ENCODE results near the gene GDAP2. TPM values are rescaled to one million over a fixed set of nuclear protein-coding genes. Genes with fewer than 3 reads are reported as not detected.
A peak's percentile ranks its signal among the peaks of the same experiment; 100 is the strongest.

GDAP2 gene
- total and polyA plus RNA-seq, 2 of the 4 experiments (the other 2 are of a cell fraction): 5.4 to 27.1 TPM

DNA sequence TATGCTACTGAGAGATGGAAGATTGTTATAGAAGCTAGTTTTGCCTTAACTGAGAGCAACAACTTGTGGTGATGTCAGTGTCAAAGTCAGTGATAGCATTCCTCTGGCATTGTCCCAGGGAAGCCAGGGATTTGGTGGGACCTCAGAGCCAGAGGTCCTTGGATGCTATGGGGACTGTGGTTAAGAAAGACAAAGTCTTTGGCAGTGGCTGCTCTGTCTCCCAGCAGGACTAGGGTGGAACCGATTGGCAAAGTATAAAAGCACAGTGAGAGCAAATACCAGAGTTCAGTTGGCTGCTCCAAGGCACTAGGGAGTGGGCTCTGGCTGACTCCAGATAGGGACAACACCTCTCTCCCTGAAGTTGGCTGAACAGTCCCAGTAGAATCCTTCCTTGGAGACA lies 104.8 kb downstream of the GDAP2 start:
- in situ Hi-C loops (cut with MboI; ENCODE audit: low sequenced_read_pairs): no loop called here
- ATAC-seq (ENCODE audit: low read depth): no peak
- no CpG with 5 or more reads among the region's 1 CpG for WGBS, 2 experiments (ENCODE audit: extremely low coverage in 2 of 2, insufficient read length in 1 of 2)

More for the DNA sequence above, 104.8 kb downstream of the GDAP2 start:
- ChIA-PET CTCF (no interaction called here), POLR2A (ENCODE audit: unreplicated experiment) (no interaction called here)
- H3K4me3 ChIP-seq (ENCODE audit: insufficient read depth, low read depth, low read length): no peak overlapping the region
- peak overlapping the region; percentile 93 for H3K27ac ChIP-seq (ENCODE audit: insufficient read depth, low read length)
- H3K14ac ChIP-seq (replicated peaks; ENCODE audit: low read depth, low read length): peak overlapping the region; percentile 99
- peak overlapping the region; percentile 99 for H4K91ac ChIP-seq (ENCODE audit: insufficient read depth, low read depth, low read length)
- H3K9me3 ChIP-seq (ENCODE audit: control insufficient read depth, insufficient read depth, low read length): no peaks in the 10 kb centered on the region
- H2AK5ac ChIP-seq (ENCODE audit: low read depth, low read length): peak overlapping the region; percentile 99
- H3K9me1 ChIP-seq (ENCODE audit: insufficient read depth, low read length): peaks cover 34% of the 10 kb centered on the region
- peak overlapping the region; percentile 100 for H2BK20ac ChIP-seq (ENCODE audit: low read depth, low read length)
- H3K4me1 ChIP-seq (ENCODE audit: control insufficient read depth, insufficient read depth, low read length): peaks cover 48% of the 10 kb centered on the region
- no peaks in the 10 kb centered on the region for H4K20me1 ChIP-seq (ENCODE audit: insufficient read depth, low read length)
- TF ChIP-seq ELK1 (IDR thresholded peaks at IDR 0.05; ENCODE audit: borderline replicate concordance, low read depth, low read length): no peak
- no peak for TF ChIP-seq MAZ (IDR thresholded peaks at IDR 0.05; ENCODE audit: borderline replicate concordance, low read depth, low read length)
- TF ChIP-seq FOS (IDR thresholded peaks at IDR 0.05; ENCODE audit: low read depth, low read length): no peak
- TF ChIP-seq CEBPB (IDR thresholded peaks at IDR 0.05; ENCODE audit: low read depth, low read length): no peak
- TF ChIP-seq SMC3 (IDR thresholded peaks at IDR 0.05; ENCODE audit: low read depth, low read length): no peak
- TF ChIP-seq, protein P1, sequence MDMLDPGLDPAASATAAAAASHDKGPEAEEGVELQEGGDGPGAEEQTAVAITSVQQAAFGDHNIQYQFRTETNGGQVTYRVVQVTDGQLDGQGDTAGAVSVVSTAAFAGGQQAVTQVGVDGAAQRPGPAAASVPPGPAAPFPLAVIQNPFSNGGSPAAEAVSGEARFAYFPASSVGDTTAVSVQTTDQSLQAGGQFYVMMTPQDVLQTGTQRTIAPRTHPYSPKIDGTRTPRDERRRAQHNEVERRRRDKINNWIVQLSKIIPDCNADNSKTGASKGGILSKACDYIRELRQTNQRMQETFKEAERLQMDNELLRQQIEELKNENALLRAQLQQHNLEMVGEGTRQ (IDR thresholded peaks at IDR 0.05; ENCODE audit: low read depth, low read length): no peak
- no peak for TF ChIP-seq MXI1 (IDR thresholded peaks at IDR 0.05; ENCODE audit: borderline replicate concordance, low read depth, low read length)
- no peak for TF ChIP-seq MAFK (IDR thresholded peaks at IDR 0.05; ENCODE audit: low read depth, low read length)
- intact Hi-C loops (cut with micrococcal nuclease) (loop anchor here (5.0 kb wide), 1 partner anchor 217 kb away; the partner anchor contains the start of gene TENT5C), dilution Hi-C loops (cut with HindIII; ENCODE audit: low sequenced_read_pairs, unreplicated experiment) (no loop called here)
- H3K27me3 ChIP-seq (ENCODE audit: control insufficient read depth, insufficient read depth, low read length): no peaks in the 10 kb centered on the region
- BruUV-seq (replicated peaks): no TSS peak
- H2BK5ac ChIP-seq (ENCODE audit: low read depth, low read length, poor library complexity, severe bottlenecking): peak overlapping the region; percentile 97
- H3K9ac ChIP-seq (ENCODE audit: low read depth, low read length): no peak overlapping the region
- peak overlapping the region; percentile 96 for H2BK15ac ChIP-seq (ENCODE audit: low read depth, low read length)
- H3K18ac ChIP-seq (ENCODE audit: low read depth, low read length): peak overlapping the region; percentile 93
- peak overlapping the region; percentile 100 for H3K4ac ChIP-seq (ENCODE audit: low read depth, low read length)
- H4K5ac ChIP-seq (ENCODE audit: low read depth, low read length): peak overlapping the region; percentile 31
- H2AFZ ChIP-seq (replicated peaks; ENCODE audit: low read length, poor library complexity): no peak overlapping the region
- H2AK9ac ChIP-seq (replicated peaks; ENCODE audit: low read depth, low read length, poor library complexity): peak overlapping the region; percentile 65
- H3K56ac ChIP-seq (ENCODE audit: extremely low read depth, insufficient read depth, low read length): peak overlapping the region; percentile 92
- H4K8ac ChIP-seq (ENCODE audit: low read depth in 2 of 2, low read length in 2 of 2): peak overlapping the region; percentile 75 to 98
- no peak overlapping the region for H3K4me2 ChIP-seq (ENCODE audit: low read depth, low read length)
- H3K36me3 ChIP-seq (ENCODE audit: control insufficient read depth, insufficient read depth, low read length): no peaks in the 10 kb centered on the region
- no peak for DNase-seq
- peak overlapping the region; percentile 98 for H3K23ac ChIP-seq (ENCODE audit: low read depth, low read length)
- peak overlapping the region; percentile 100 for H2BK120ac ChIP-seq (ENCODE audit: low read depth, low read length)
- peaks cover 0 to 53% of the 10 kb centered on the region in 2 experiments; a peak in 2 of 4 replicates for H3K79me1 ChIP-seq (ENCODE audit: low read depth in 1 of 2, low read length in 2 of 2)
